Stimulated activated CD4-positive, alpha-beta T cell treated with anti-CD3 and anti-CD28 coated beads, Interleukin-4, amount 100 ng/mL, for 48 hours (primary cell): ENCODE measurements around the gene POR.
"Not testable (repeated sequence)": the region's sequence is repeated elsewhere in the genome, so short reads cannot be mapped to it uniquely, and the experiment has no call there.

Source experiments
- DNase-seq, 2 donors: peaks; one replicate each; pipeline ENCODE4 v3.0.0-alpha.2; 2020; ENCODE audit warnings: low read depth in 2 of 2

POR gene

GRCh38 chr7:75914655-75915415 is at the start of gene POR:
Gene POR, plus strand, starts transcription at chr7:75915155. Its CDS starts 38,847 bp downstream, at chr7:75954002.
- peak; percentile 93 to 95 for DNase-seq

GRCh38 chr7:75866114-75866488 is 48.9 kb upstream of the POR start:
- DNase-seq, result no peak

- DNase-seq, result peak in 1 of 2 donors; percentile 27
These were observed 48.2 kb upstream of the POR start for GRCh38 chr7:75866489-75867389.

GRCh38 chr7:75867390-75867717 is 47.6 kb upstream of the POR start:
- no peak for DNase-seq

GRCh38 chr7:75868153-75868552 is 46.8 kb upstream of the POR start:
- no peak for DNase-seq

- DNase-seq, result no peak
These were observed 45.1 kb upstream of the POR start for GRCh38 chr7:75869776-75870379.

- DNase-seq, result no peak
These were observed 44.3 kb upstream of the POR start for GRCh38 chr7:75870557-75871161.

GRCh38 chr7:75872073-75872782 is 42.7 kb upstream of the POR start:
- no peak for DNase-seq

- not testable (repeated sequence) for DNase-seq
These were observed 40.8 kb upstream of the POR start for GRCh38 chr7:75874180-75874579.

GRCh38 chr7:75875113-75876080 is 39.6 kb upstream of the POR start:
- DNase-seq, result no peak

- DNase-seq, result no peak
These were observed 38.7 kb upstream of the POR start for GRCh38 chr7:75876126-75876881.

- DNase-seq, result no peak
These were observed 36.6 kb upstream of the POR start for GRCh38 chr7:75878312-75878768.

GRCh38 chr7:75878769-75879611 is 36.0 kb upstream of the POR start, which contains the start of gene RHBDD2:
Gene RHBDD2, plus strand, starts transcription at chr7:75879034. Its CDS starts 49 bp downstream, at chr7:75879083.
- peak; percentile 96 for DNase-seq

GRCh38 chr7:75879771-75880184 is 35.2 kb upstream of the POR start:
- peak in 1 of 2 donors; percentile 14 for DNase-seq

GRCh38 chr7:75880242-75880641 is 34.7 kb upstream of the POR start:
- no peak for DNase-seq

- DNase-seq, result no peak
These were observed 33.4 kb upstream of the POR start for GRCh38 chr7:75881436-75882095.

GRCh38 chr7:75883265-75883824 is 31.6 kb upstream of the POR start:
- not testable (repeated sequence) for DNase-seq
